A673 (cell line): ENCODE data around the gene ADORA2A.

ENCODE experiments used
- EZH2 ChIP-seq: fragments of 200-600 bp; sonication (generic); IDR thresholded peaks from 2 replicates; pipeline ENCODE4 v1.6.1; 2017; ENCODE audit warnings: borderline replicate concordance, low read depth, mild to moderate bottlenecking, mixed read lengths, antibody characterized with exemption, low read length; ENCODE audit not compliant: poor library complexity, severe bottlenecking
- TF ChIP-seq, protein P1 (sequence below): fragments of 300-800, 200-600 bp; sonication (generic); conservative IDR thresholded peaks from 2 replicates; pipeline ENCODE4 v1.5.1; 2017; ENCODE audit warnings: low read depth, mild to moderate bottlenecking, antibody characterized with exemption, low read length, moderate library complexity, mixed read lengths

DNA sequence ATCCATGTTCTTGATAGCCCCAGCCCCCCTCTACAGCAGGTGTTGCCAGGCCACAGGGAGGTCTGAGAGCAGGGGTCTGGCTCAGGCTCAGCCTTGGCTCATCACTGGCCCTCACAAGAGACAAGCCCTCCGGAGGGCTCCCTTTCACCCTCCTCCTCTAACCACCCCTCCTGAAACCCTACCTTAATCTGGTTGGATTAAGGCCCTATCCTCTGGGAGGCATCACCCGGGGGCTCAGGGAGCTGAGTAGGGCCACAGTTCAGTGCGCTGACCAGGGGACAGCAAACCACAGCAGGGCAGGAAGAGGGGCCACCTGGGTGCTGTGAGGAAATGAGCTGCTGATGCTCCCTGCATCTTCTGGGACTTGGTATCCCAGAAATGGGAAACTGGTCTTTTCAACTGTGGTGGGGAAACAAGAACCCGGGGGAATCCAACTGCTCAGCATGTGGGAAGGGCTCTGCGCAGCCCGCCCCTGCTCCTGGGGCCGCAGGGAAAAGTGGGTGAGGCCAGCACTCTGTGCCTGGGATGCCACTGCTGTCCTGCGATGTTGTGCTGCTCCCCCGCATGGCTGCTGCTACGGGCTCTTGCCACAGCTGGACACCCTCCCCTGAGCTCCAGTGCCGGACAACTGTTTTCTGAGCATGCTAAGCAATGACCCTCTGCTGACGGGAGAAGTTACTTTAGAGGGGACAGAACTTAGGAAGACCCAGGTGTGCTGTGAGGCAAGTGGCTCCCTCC, 17.5 kb downstream of the ADORA2A start:
- TF ChIP-seq EZH2: no peak
- TF ChIP-seq, protein P1, sequence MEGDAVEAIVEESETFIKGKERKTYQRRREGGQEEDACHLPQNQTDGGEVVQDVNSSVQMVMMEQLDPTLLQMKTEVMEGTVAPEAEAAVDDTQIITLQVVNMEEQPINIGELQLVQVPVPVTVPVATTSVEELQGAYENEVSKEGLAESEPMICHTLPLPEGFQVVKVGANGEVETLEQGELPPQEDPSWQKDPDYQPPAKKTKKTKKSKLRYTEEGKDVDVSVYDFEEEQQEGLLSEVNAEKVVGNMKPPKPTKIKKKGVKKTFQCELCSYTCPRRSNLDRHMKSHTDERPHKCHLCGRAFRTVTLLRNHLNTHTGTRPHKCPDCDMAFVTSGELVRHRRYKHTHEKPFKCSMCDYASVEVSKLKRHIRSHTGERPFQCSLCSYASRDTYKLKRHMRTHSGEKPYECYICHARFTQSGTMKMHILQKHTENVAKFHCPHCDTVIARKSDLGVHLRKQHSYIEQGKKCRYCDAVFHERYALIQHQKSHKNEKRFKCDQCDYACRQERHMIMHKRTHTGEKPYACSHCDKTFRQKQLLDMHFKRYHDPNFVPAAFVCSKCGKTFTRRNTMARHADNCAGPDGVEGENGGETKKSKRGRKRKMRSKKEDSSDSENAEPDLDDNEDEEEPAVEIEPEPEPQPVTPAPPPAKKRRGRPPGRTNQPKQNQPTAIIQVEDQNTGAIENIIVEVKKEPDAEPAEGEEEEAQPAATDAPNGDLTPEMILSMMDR: no peak
